K562 (cell line): Measurements from ENCODE around the gene DENND10. TPM values are rescaled to one million over a fixed set of nuclear protein-coding genes. Genes with fewer than 3 reads are reported as not detected.

Experiments
- ATAC-seq: fragments of 200-7000 bp; cut with Tn5 transposase; 3 replicates; pipeline ENCODE4 v1.9.1; 2020; ENCODE audit warnings: moderate library complexity
- BruUV-seq: library from RNA; stranded (reverse); fragments of 400-500 nt; replicated peaks from 2 replicates; lab custom pipeline; 2021; lab: Mats Ljungman, UMichigan
- CTCF ChIA-PET: fragments of 300-600 bp; formaldehyde crosslinking; extraction: SDS; loops from one replicate; lab custom pipeline; 2021; ENCODE audit warnings: low intra/inter-chr PET ratio; lab: Yijun Ruan, JAX
- POLR2A ChIA-PET: fragments of 300-600, 350-650 bp; sonication (Branson Sonifier 250); formaldehyde crosslinking; extraction: SDS; loops from one replicate; lab custom pipeline; 2021; ENCODE audit warnings: antibody characterized with exemption, inconsistent platforms; lab: Yijun Ruan, JAX
- DNase-seq, 4 experiments: peaks; one replicate each; pipeline versions ENCODE4 v3.0.0 to v3.0.0-alpha.2; 2011 to 2018; ENCODE audit warnings: low spot score in 3 of 4, mixed read lengths in 3 of 4; ENCODE audit errors: extremely low read depth in 1 of 4
- FAIRE-seq: peaks from 2 replicates; lab custom pipeline; 2011; peaks lifted over from hg19 to GRCh38; lab: Jason Lieb, UNC
- H2AFZ ChIP-seq: 2 replicates; pipeline ENCODE4 v1.6.0; 2011; ENCODE audit warnings: low read depth, low read length, control low read depth, inconsistent platforms
- H3K27ac ChIP-seq: fragments of 200-600 bp; 3 replicates; pipeline ENCODE4 v1.8.0; 2011; ENCODE audit warnings: low read depth, mild to moderate bottlenecking, control low read depth, inconsistent platforms, low read length, moderate library complexity, mixed read lengths; ENCODE audit errors: extremely low read depth
- H3K27me3 ChIP-seq, 2 experiments: fragments of 300-600 bp in 1 of 2; 2 replicates in 1 of 2; 3 replicates in 1 of 2; pipeline versions ENCODE4 v1.6.0 to v1.8.0; 2011; ENCODE audit warnings: inconsistent platforms in 2 of 2, low read length in 2 of 2, mild to moderate bottlenecking in 1 of 2, mixed read lengths in 1 of 2, moderate library complexity in 1 of 2; ENCODE audit not compliant: control insufficient read depth in 2 of 2, insufficient read depth in 2 of 2
- H3K36me3 ChIP-seq: fragments of 300-600 bp; 3 replicates; pipeline ENCODE4 v1.8.0; 2011; ENCODE audit warnings: mild to moderate bottlenecking, low read length, inconsistent platforms; ENCODE audit not compliant: control insufficient read depth, insufficient read depth
- H3K4me1 ChIP-seq, 2 experiments: fragments of 200-600 bp in 1 of 2; replicated peaks in 1 of 2; 2 replicates in 1 of 2; 3 replicates in 1 of 2; pipeline versions ENCODE4 v1.5.1 to v1.8.0; 2011; ENCODE audit warnings: inconsistent platforms in 2 of 2, low read length in 2 of 2, mild to moderate bottlenecking in 1 of 2, mixed read lengths in 1 of 2, moderate library complexity in 1 of 2; ENCODE audit not compliant: control insufficient read depth in 2 of 2, insufficient read depth in 2 of 2
- H3K4me2 ChIP-seq: 2 replicates; pipeline ENCODE4 v1.6.1; 2011; ENCODE audit warnings: low read length, control low read depth, inconsistent platforms, mixed read lengths; ENCODE audit not compliant: insufficient read depth
- H3K4me3 ChIP-seq: fragments of 200-600 bp; sonication (generic), shearing (Covaris generic); 2 replicates; pipeline ENCODE4 v1.5.1; 2016; ENCODE audit warnings: control low read depth, inconsistent platforms
- H3K79me2 ChIP-seq: fragments of 200-600 bp; 3 replicates; pipeline ENCODE4 v1.8.0; 2011; ENCODE audit warnings: low read length, inconsistent platforms; ENCODE audit not compliant: control insufficient read depth, insufficient read depth
- H3K9ac ChIP-seq, 2 experiments: 2 replicates each; pipeline versions ENCODE4 v1.6.0 to v1.6.1; 2011; ENCODE audit warnings: low read depth in 2 of 2, low read length in 2 of 2, control low read depth in 1 of 2, inconsistent platforms in 1 of 2, mild to moderate bottlenecking in 1 of 2, mixed read lengths in 1 of 2; ENCODE audit not compliant: insufficient read depth in 1 of 2
- H3K9me1 ChIP-seq: one replicate; pipeline ENCODE4 v1.6.0; 2011; ENCODE audit warnings: inconsistent platforms, mild to moderate bottlenecking, low read length, moderate library complexity; ENCODE audit not compliant: control insufficient read depth, insufficient read depth
- H3K9me3 ChIP-seq: replicated peaks from 2 replicates; pipeline ENCODE4 v1.5.1; 2011; ENCODE audit warnings: low read depth, low read length, inconsistent platforms; ENCODE audit not compliant: control insufficient read depth, insufficient read depth
- H4K20me1 ChIP-seq: replicated peaks from 2 replicates; pipeline ENCODE4 v1.6.1; 2011; ENCODE audit warnings: low read length, inconsistent platforms, mixed read lengths; ENCODE audit not compliant: control insufficient read depth, insufficient read depth
- ADNP ChIP-seq: fragments of 200-800 bp; sonication (Bioruptor generic); IDR thresholded peaks from 2 replicates; pipeline ENCODE4 v1.6.1; 2016; ENCODE audit warnings: missing genetic modification characterization, missing compliant biosample characterization
- ATF3 ChIP-seq, 2 experiments: fragments of 450-650 bp in 1 of 2; sonication (generic) in 1 of 2; formaldehyde crosslinking in 1 of 2; IDR thresholded peaks in 1 of 2; conservative IDR thresholded peaks in 1 of 2; 2 replicates each; pipeline versions ENCODE4 v1.6.1 to v1.8.1; 2016 to 2023; ENCODE audit warnings: mild to moderate bottlenecking in 2 of 2, moderate library complexity in 2 of 2, inconsistent platforms in 1 of 2, missing genetic modification reagents in 1 of 2
- ATF7 ChIP-seq: fragments of 450-650 bp; IDR thresholded peaks from 2 replicates; pipeline ENCODE4 v1.7.1; 2014; ENCODE audit warnings: mild to moderate bottlenecking, moderate library complexity
- CEBPB ChIP-seq: fragments of 450-650 bp; IDR thresholded peaks from 2 replicates; pipeline ENCODE4 v1.6.1; 2016; ENCODE audit warnings: missing genetic modification characterization, missing compliant biosample characterization
- HDAC8 ChIP-seq: fragments of 450-650 bp; IDR thresholded peaks from 2 replicates; pipeline ENCODE4 v1.6.1; 2016; ENCODE audit warnings: mild to moderate bottlenecking, missing genetic modification characterization, moderate library complexity, missing compliant biosample characterization
- HIVEP1 ChIP-seq: fragments of 250-450 bp; sonication (Bioruptor Pico); IDR thresholded peaks from 2 replicates; pipeline ENCODE4 v1.4.0; 2020; ENCODE audit warnings: mild to moderate bottlenecking
- MAX ChIP-seq: sonication (generic); formaldehyde crosslinking; IDR thresholded peaks from 2 replicates; pipeline ENCODE4 v1.9.0; 2022; ENCODE audit warnings: mild to moderate bottlenecking, missing genetic modification reagents
- NR1H2 ChIP-seq: sonication (generic); formaldehyde crosslinking; IDR thresholded peaks from 2 replicates; pipeline ENCODE4 v1.4.0; 2020; ENCODE audit warnings: mild to moderate bottlenecking, missing genetic modification reagents
- PCBP1 ChIP-seq: fragments of 200-400 bp; formaldehyde crosslinking; IDR thresholded peaks from 2 replicates; pipeline ENCODE4 v1.6.1; 2018; ENCODE audit warnings: mild to moderate bottlenecking, low read depth, low read length; ENCODE audit not compliant: poor library complexity, severe bottlenecking
- XRCC4 ChIP-seq: IDR thresholded peaks from one replicate; pipeline ENCODE4 v1.6.1; 2011; ENCODE audit not compliant: insufficient read depth, insufficient read length; ENCODE audit errors: extremely low read depth
- YBX1 ChIP-seq: fragments of 450-650 bp; IDR thresholded peaks from 2 replicates; pipeline ENCODE4 v1.7.1; 2016; ENCODE audit warnings: mild to moderate bottlenecking
- ZNF586 ChIP-seq: fragments of 450-650 bp; formaldehyde crosslinking; conservative IDR thresholded peaks from 2 replicates; pipeline ENCODE4 v1.4.0; 2020; ENCODE audit warnings: mild to moderate bottlenecking, moderate library complexity
- ZNF609 ChIP-seq: sonication (generic); formaldehyde crosslinking; IDR thresholded peaks from 2 replicates; pipeline ENCODE4 v1.8.1; 2023; ENCODE audit warnings: missing genetic modification reagents, mild to moderate bottlenecking, borderline replicate concordance
- ZNF75A ChIP-seq: fragments of 450-650 bp; formaldehyde crosslinking; IDR thresholded peaks from 2 replicates; pipeline ENCODE4 v1.4.0; 2020; ENCODE audit warnings: mild to moderate bottlenecking
- WGBS: fragments of 100-300 bp; shearing (Covaris generic); methylation state at CpG from one replicate; pipeline ENCODE4 v1.1.6; 2016; ENCODE audit warnings: low coverage, mixed read lengths; ENCODE audit not compliant: insufficient coverage; ENCODE audit errors: missing lambda C conversion rate; 5-methylcytosine and 5-hydroxymethylcytosine counted together
- in situ Hi-C: fragments of 300-500 bp; cut with MboI; formaldehyde crosslinking; loops from 4 replicates; pipeline ENCODE4 v1.15.0; 2018; ENCODE audit warnings: inconsistent platforms, mixed read lengths
- intact Hi-C: fragments of 100-400 bp; cut with micrococcal nuclease; formaldehyde crosslinking; loops from 2 replicates; pipeline ENCODE4 v1.14.2; 2022
- polyA plus RNA-seq, 8 experiments: library from polyadenylated mRNA; depleted of rRNA in 4 of 8; stranded (reverse) in 5 of 8; unstranded in 3 of 8; fragments of >200 nt; fragmentation: Nextera tagmentation in 2 of 8; fragmentation: Illumina TruSeq in 1 of 8; extraction: Ambion mirVana in 2 of 8; extraction: Trizol in 1 of 8; gene quantifications; 2 replicates each; pipeline versions ENCODE4 v1.2.1 to v1.2.3, GENCODE V29; 2011 to 2014; ENCODE audit warnings: inconsistent platforms in 1 of 8, missing spikeins in 1 of 8
- total RNA-seq, 7 experiments: library from RNA; depleted of rRNA in 6 of 7; stranded (reverse); fragments of >200 nt in 6 of 7; fragmentation: Illumina TruSeq in 2 of 7; extraction: Trizol in 2 of 7; gene quantifications; 2 replicates each; pipeline versions ENCODE4 v1.2.1 to v1.2.3, GENCODE V29; 2011 to 2021; ENCODE audit warnings: low replicate concordance in 1 of 7

The DENND10 gene
- total and polyA plus RNA-seq, 9 of the 15 experiments (the other 6 are each of a cell fraction or from before 2014, with no cell fraction given) = 9.4 to 20.0 (median 12.5) TPM

- Histone ChIP-seq H3K9me3 (no peaks in the 10 kb centered on the region), H3K4me1 (peaks cover 0 to 6% of the 10 kb centered on the region in 2 experiments; a peak in 3 of 5 replicates), H3K9me1 (no peaks in the 10 kb centered on the region), H3K4me2 (no peak overlapping the region), H3K27me3 (no peaks in the 10 kb centered on the region), H3K27ac (no peak overlapping the region), H3K79me2 (no peaks in the 10 kb centered on the region), H3K36me3 (no peaks in the 10 kb centered on the region), H4K20me1 (no peaks in the 10 kb centered on the region), H3K9ac (no peak overlapping the region), H2AFZ (no peak overlapping the region), H3K4me3 (no peak overlapping the region)
- FAIRE-seq = no peak
- in situ Hi-C loops (no loop called here), intact Hi-C loops (no loop called here)
- DNase-seq = no peak
- CTCF ChIA-PET = interaction anchor here (0.8 kb wide), 1 partner anchor 126 kb away, joined by 3 read pairs; no protein-coding TSS in a partner anchor
- no TSS peak for BruUV-seq
- TF ChIP-seq CEBPB (tag) (0 out of 2 replicates have a peak, but pooled peaks have one; percentile 21), YBX1 (no peak), ADNP (tag) (no peak), MAX (CRISPR knock-in tag) (no peak), ATF7 (peak; percentile 84), ZNF609 (no peak), ZNF586 (CRISPR knock-in tag) (no peak), HDAC8 (tag) (no peak), ZNF75A (CRISPR knock-in tag) (no peak), XRCC4 (no peak), NR1H2 (CRISPR knock-in tag) (no peak), HIVEP1 (CRISPR knock-in tag) (no peak), ATF3 (IDR thresholded peaks at IDR 0.05) (peak; percentile 87), ATF3 (CRISPR knock-in tag; conservative IDR thresholded peaks at IDR 0.05) (no peak), PCBP1 (no peak)
- POLR2A ChIA-PET = interaction anchor here (0.6 to 1.2 kb wide), 5 partner anchors 8 to 1494 kb away, joined by 3 to 5 read pairs (median 4); partner anchors contain the start of gene SFXN4
- ATAC-seq = no peak
- 45% methylated on average over 5 of the region's 9 CpGs for WGBS
Measured at GRCh38 chr10:119183664-119184412, 79.9 kb downstream of the DENND10 start.
